ENCODE measurements around the gene ISOC2. TPM values are rescaled to one million over a fixed set of nuclear protein-coding genes. Genes with fewer than 3 reads are reported as not detected.

ISOC2 gene
- total and polyA plus RNA-seq, 4 donors, result 34.9 to 85.0 (median 65.9) TPM

DNA sequence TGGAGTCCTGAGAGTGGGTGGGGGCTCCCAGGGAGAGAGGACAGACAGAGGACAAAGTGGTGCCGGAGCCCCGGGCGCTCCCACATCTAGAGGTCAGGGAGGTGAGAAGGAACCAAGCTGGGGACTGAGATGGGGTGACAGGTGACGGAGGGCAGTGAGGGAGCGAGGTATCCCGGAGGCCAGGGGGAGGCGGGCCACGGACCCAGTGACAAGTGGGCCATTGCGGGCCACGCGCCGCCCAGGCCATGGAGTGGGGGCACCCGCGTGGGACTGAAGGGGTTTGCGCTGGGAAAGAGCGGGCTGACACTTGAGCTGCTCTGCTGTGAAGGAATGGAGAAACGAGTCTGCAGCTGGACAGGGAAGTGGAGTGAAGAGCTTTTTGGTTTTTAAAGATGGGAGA lies 17.6 kb upstream of the ISOC2 start:
- Histone ChIP-seq H3K36me3 (ENCODE audit: control insufficient read depth in 4 of 4, insufficient read depth in 4 of 4, low read length in 4 of 4) (peaks cover 0 to 26% (median 1%) of the 10 kb centered on the region in 4 donors), H3K27ac (ENCODE audit: low read depth in 1 of 2, low read length in 1 of 2) (no peak overlapping the region), H3K4me3 (no peak overlapping the region), H3K9ac (ENCODE audit: insufficient read depth in 1 of 2, low read length in 2 of 2) (no peak overlapping the region), H3K4me1 (ENCODE audit: control insufficient read depth in 5 of 5, insufficient read depth in 5 of 5, low read length in 5 of 5) (peaks cover 0 to 14% (median 4%) of the 10 kb centered on the region in 5 donors), H3K27me3 (ENCODE audit: control insufficient read depth in 3 of 3, insufficient read depth in 3 of 3, low read length in 2 of 3) (no peaks in the 10 kb centered on the region), H3K9me3 (ENCODE audit: control insufficient read depth in 4 of 4, insufficient read depth in 3 of 4, low read length in 3 of 4) (no peaks in the 10 kb centered on the region)
- TF ChIP-seq, protein P1, sequence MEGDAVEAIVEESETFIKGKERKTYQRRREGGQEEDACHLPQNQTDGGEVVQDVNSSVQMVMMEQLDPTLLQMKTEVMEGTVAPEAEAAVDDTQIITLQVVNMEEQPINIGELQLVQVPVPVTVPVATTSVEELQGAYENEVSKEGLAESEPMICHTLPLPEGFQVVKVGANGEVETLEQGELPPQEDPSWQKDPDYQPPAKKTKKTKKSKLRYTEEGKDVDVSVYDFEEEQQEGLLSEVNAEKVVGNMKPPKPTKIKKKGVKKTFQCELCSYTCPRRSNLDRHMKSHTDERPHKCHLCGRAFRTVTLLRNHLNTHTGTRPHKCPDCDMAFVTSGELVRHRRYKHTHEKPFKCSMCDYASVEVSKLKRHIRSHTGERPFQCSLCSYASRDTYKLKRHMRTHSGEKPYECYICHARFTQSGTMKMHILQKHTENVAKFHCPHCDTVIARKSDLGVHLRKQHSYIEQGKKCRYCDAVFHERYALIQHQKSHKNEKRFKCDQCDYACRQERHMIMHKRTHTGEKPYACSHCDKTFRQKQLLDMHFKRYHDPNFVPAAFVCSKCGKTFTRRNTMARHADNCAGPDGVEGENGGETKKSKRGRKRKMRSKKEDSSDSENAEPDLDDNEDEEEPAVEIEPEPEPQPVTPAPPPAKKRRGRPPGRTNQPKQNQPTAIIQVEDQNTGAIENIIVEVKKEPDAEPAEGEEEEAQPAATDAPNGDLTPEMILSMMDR (IDR thresholded peaks at IDR 0.05; ENCODE audit: control extremely low read depth, extremely low read depth), result no peak
- DNase-seq, result no peak
- WGBS, 2 donors, result 84 to 89% methylated on average over 17 of the region's 17 CpGs
- no peak for ATAC-seq (ENCODE audit: insufficient read depth, low FRiP score)

DNA sequence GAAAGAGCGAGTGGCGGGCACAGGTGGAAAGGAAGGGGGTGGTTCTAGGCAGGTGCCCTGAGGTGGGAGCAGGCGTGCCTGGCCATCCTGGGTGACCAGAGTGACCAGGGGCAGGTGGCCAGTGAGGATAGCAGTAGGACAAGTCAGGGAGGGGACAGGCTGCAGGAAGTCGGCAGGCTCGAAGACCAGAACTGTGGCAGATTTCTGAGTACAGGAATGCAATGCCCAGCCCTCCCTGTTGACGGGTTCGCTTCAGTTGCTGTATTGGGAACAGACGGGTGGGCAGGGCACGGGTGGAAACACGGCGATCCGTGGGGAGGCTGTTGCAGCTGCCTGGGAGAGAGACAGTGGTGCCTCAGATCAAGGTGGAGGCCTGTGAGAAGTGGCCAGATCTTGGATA lies 16.9 kb upstream of the ISOC2 start:
- no peak overlapping the region for H3K4me3 ChIP-seq
- no peak for ATAC-seq (ENCODE audit: insufficient read depth, low FRiP score)
- no peaks in the 10 kb centered on the region for H3K9me3 ChIP-seq (ENCODE audit: control insufficient read depth in 4 of 4, insufficient read depth in 3 of 4, low read length in 3 of 4)
- H3K27ac ChIP-seq (ENCODE audit: low read depth in 1 of 2, low read length in 1 of 2), result no peak overlapping the region
- TF ChIP-seq, protein P1 (IDR thresholded peaks at IDR 0.05; ENCODE audit: control extremely low read depth, extremely low read depth), result no peak
- H3K4me1 ChIP-seq (ENCODE audit: control insufficient read depth in 5 of 5, insufficient read depth in 5 of 5, low read length in 5 of 5), result peaks cover 0 to 14% (median 4%) of the 10 kb centered on the region in 5 donors
- no peak overlapping the region for H3K9ac ChIP-seq (ENCODE audit: insufficient read depth in 1 of 2, low read length in 2 of 2)
- peaks cover 0 to 21% (median 1%) of the 10 kb centered on the region in 4 donors for H3K36me3 ChIP-seq (ENCODE audit: control insufficient read depth in 4 of 4, insufficient read depth in 4 of 4, low read length in 4 of 4)
- 89 to 92% methylated on average over 12 of the region's 12 CpGs for WGBS, 2 donors
- H3K27me3 ChIP-seq (ENCODE audit: control insufficient read depth in 3 of 3, insufficient read depth in 3 of 3, low read length in 2 of 3), result no peaks in the 10 kb centered on the region
- DNase-seq, result no peak

DNA sequence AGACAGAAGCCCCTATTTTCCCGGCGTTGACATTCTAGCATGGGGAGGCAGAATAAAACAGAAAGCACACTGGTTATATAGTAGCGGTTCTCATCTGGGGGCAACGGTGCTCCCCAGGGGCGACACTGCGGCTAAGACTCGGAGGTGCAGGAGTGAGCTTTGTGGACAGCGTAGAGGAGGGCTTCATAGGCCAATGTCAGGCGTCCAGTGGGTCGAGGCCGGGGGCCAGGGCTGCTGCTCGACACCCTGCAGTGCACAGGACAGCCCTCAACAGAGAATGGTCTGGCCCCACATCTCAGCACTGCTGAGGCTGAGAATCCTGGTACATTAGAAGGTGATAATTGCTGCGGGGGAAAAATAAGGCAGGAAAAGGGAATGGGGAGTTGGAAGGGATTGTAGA lies 16.5 kb upstream of the ISOC2 start:
- Histone ChIP-seq H3K4me1 (ENCODE audit: control insufficient read depth in 5 of 5, insufficient read depth in 5 of 5, low read length in 5 of 5) (peaks cover 0 to 14% (median 4%) of the 10 kb centered on the region in 5 donors), H3K4me3 (no peak overlapping the region), H3K27ac (ENCODE audit: low read depth in 1 of 2, low read length in 1 of 2) (no peak overlapping the region), H3K9me3 (ENCODE audit: control insufficient read depth in 4 of 4, insufficient read depth in 3 of 4, low read length in 3 of 4) (no peaks in the 10 kb centered on the region), H3K9ac (ENCODE audit: insufficient read depth in 1 of 2, low read length in 2 of 2) (no peak overlapping the region), H3K36me3 (ENCODE audit: control insufficient read depth in 4 of 4, insufficient read depth in 4 of 4, low read length in 4 of 4) (peaks cover 0 to 17% (median 1%) of the 10 kb centered on the region in 4 donors), H3K27me3 (ENCODE audit: control insufficient read depth in 3 of 3, insufficient read depth in 3 of 3, low read length in 2 of 3) (no peaks in the 10 kb centered on the region)
- TF ChIP-seq, protein P1 (IDR thresholded peaks at IDR 0.05; ENCODE audit: control extremely low read depth, extremely low read depth), result no peak
- ATAC-seq (ENCODE audit: insufficient read depth, low FRiP score), result no peak
- 89 to 90% methylated on average over 13 of the region's 13 CpGs for WGBS, 2 donors
- no peak for DNase-seq

Measured in lung (tissue), 12 donors.